ENCODE results near the gene GSAP. TPM values are rescaled to one million over a fixed set of nuclear protein-coding genes. Genes with fewer than 3 reads are reported as not detected.
"Not testable (repeated sequence)": the region's sequence is repeated elsewhere in the genome, so short reads cannot be mapped to it uniquely, and the experiment has no call there.

GSAP gene
- polyA plus RNA-seq, 6 donors from 2014 or later, result 37.6 to 102 (median 43.5) TPM

GRCh38 chr7:77337456-77337990 lies 78.6 kb downstream of the GSAP start:
- no peak for ATAC-seq (ENCODE audit: low read depth in 2 of 2)
- Mint-ChIP-seq H3K27ac (peak overlapping the region in 5 of 6 donors; percentile 80 to 95 (median 89)), H3K27me3 (no peaks in the 10 kb centered on the region), H3K4me3 (peak overlapping the region in 7 of 8 donors; percentile 49 to 81 (median 61)), H3K36me3 (no peaks in the 10 kb centered on the region), H3K9me3 (peaks cover 0 to 8% (median 0%) of the 10 kb centered on the region in 7 donors), H3K4me1 (peaks cover 17 to 30% (median 19%) of the 10 kb centered on the region in 3 donors)
- DNase-seq, result no peak

GRCh38 chr7:77335581-77335980 lies 80.6 kb downstream of the GSAP start:
- H3K27ac Mint-ChIP-seq, result peak overlapping the region in 3 of 6 donors; percentile 34 to 81 (median 58)
- peaks cover 30 to 41% (median 32%) of the 10 kb centered on the region in 3 donors for H3K4me1 Mint-ChIP-seq
- DNase-seq (no peak), ATAC-seq (ENCODE audit: low read depth in 2 of 2) (no peak)
- peaks cover 0 to 3% (median 0%) of the 10 kb centered on the region in 7 donors for H3K9me3 Mint-ChIP-seq
- H3K36me3 Mint-ChIP-seq, result no peaks in the 10 kb centered on the region
- no peaks in the 10 kb centered on the region for H3K27me3 Mint-ChIP-seq
- H3K4me3 Mint-ChIP-seq, result no peak overlapping the region

- DNase-seq; H3K4me3 Mint-ChIP-seq; H3K27me3 Mint-ChIP-seq; H3K27ac Mint-ChIP-seq; H3K9me3 Mint-ChIP-seq; ATAC-seq (ENCODE audit: low read depth in 2 of 2): not testable (repeated sequence)
- H3K4me1 Mint-ChIP-seq, result peaks cover 42 to 46% (median 44%) of the 10 kb centered on the region in 3 donors
- H3K36me3 Mint-ChIP-seq, result peaks cover 8 to 10% of the 10 kb centered on the region in 2 donors
Observed at GRCh38 chr7:77334039-77334438, 82.1 kb downstream of the GSAP start.

- DNase-seq (peak; percentile 53), ATAC-seq (ENCODE audit: low read depth in 2 of 2) (peak; percentile 61 to 67)
- Mint-ChIP-seq H3K4me1 (peaks cover 40 to 63% (median 49%) of the 10 kb centered on the region in 3 donors), H3K27ac (peak overlapping the region in 5 of 6 donors; percentile 64 to 80 (median 78)), H3K4me3 (peak overlapping the region in 5 of 8 donors; percentile 9 to 59 (median 51)), H3K27me3 (no peaks in the 10 kb centered on the region), H3K9me3 (no peaks in the 10 kb centered on the region), H3K36me3 (peaks cover 10 to 16% of the 10 kb centered on the region in 2 donors)
Observed at GRCh38 chr7:77331938-77332695, 84.0 kb downstream of the GSAP start.

GRCh38 chr7:77330169-77330882 lies 85.8 kb downstream of the GSAP start:
- peak; percentile 96 to 98 for ATAC-seq (ENCODE audit: low read depth in 2 of 2)
- H3K4me1 Mint-ChIP-seq, result peaks cover 33 to 56% (median 41%) of the 10 kb centered on the region in 3 donors

GRCh38 chr7:77329466-77330168 lies 86.5 kb downstream of the GSAP start:
- Mint-ChIP-seq H3K27ac (peak overlapping the region in 5 of 6 donors; percentile 7 to 94 (median 82)), H3K4me1 (peaks cover 33 to 52% (median 41%) of the 10 kb centered on the region in 3 donors), H3K9me3 (no peaks in the 10 kb centered on the region), H3K27me3 (no peaks in the 10 kb centered on the region), H3K36me3 (peaks cover 10 to 16% of the 10 kb centered on the region in 2 donors), H3K4me3 (peak overlapping the region in 7 of 8 donors; percentile 27 to 86 (median 65))
- DNase-seq, result no peak
- no peak for ATAC-seq (ENCODE audit: low read depth in 2 of 2)

More at GRCh38 chr7:77330169-77330882, 85.8 kb downstream of the GSAP start:
- Mint-ChIP-seq H3K27ac (peak overlapping the region; percentile 70 to 94 (median 86)), H3K27me3 (no peaks in the 10 kb centered on the region), H3K36me3 (peaks cover 10 to 16% of the 10 kb centered on the region in 2 donors), H3K9me3 (no peaks in the 10 kb centered on the region), H3K4me3 (peak overlapping the region; percentile 27 to 86 (median 62))
- DNase-seq, result peak; percentile 78

GRCh38 chr7:77328669-77329068 lies 87.5 kb downstream of the GSAP start:
- Mint-ChIP-seq H3K27me3 (no peaks in the 10 kb centered on the region), H3K4me3 (no peak overlapping the region), H3K4me1 (peaks cover 33 to 52% (median 41%) of the 10 kb centered on the region in 3 donors), H3K27ac (peak overlapping the region in 2 of 6 donors; percentile 24 to 82), H3K36me3 (peaks cover 16 to 22% of the 10 kb centered on the region in 2 donors), H3K9me3 (no peaks in the 10 kb centered on the region)
- ATAC-seq (ENCODE audit: low read depth in 2 of 2), result no peak
- DNase-seq, result no peak

GRCh38 chr7:77327932-77328628 lies 88.1 kb downstream of the GSAP start:
- H3K4me1 Mint-ChIP-seq, result peaks cover 33 to 52% (median 41%) of the 10 kb centered on the region in 3 donors
- H3K27ac Mint-ChIP-seq, result peak overlapping the region in 3 of 6 donors; percentile 22 to 82 (median 24)
- H3K36me3 Mint-ChIP-seq, result peaks cover 16 to 22% of the 10 kb centered on the region in 2 donors
- DNase-seq, result no peak
- no peaks in the 10 kb centered on the region for H3K9me3 Mint-ChIP-seq
- peak overlapping the region in 1 of 8 donors; percentile 18 for H3K4me3 Mint-ChIP-seq
- ATAC-seq (ENCODE audit: low read depth in 2 of 2), result no peak
- no peaks in the 10 kb centered on the region for H3K27me3 Mint-ChIP-seq

GRCh38 chr7:77327067-77327931 lies 88.8 kb downstream of the GSAP start:
- Mint-ChIP-seq H3K27me3 (no peaks in the 10 kb centered on the region), H3K36me3 (peaks cover 18 to 22% of the 10 kb centered on the region in 2 donors), H3K9me3 (no peaks in the 10 kb centered on the region), H3K4me3 (no peak overlapping the region), H3K27ac (peak overlapping the region in 2 of 6 donors; percentile 2 to 82), H3K4me1 (peaks cover 33 to 52% (median 41%) of the 10 kb centered on the region in 3 donors)
- ATAC-seq (ENCODE audit: low read depth in 2 of 2) (no peak), DNase-seq (no peak)

- no peaks in the 10 kb centered on the region for H3K27me3 Mint-ChIP-seq
- H3K36me3 Mint-ChIP-seq, result peaks cover 22 to 25% of the 10 kb centered on the region in 2 donors
- peaks cover 25 to 42% (median 32%) of the 10 kb centered on the region in 3 donors for H3K4me1 Mint-ChIP-seq
- H3K9me3 Mint-ChIP-seq, result no peaks in the 10 kb centered on the region
- DNase-seq (no peak), ATAC-seq (ENCODE audit: low read depth in 2 of 2) (no peak)
- H3K4me3 Mint-ChIP-seq, result no peak overlapping the region
- no peak overlapping the region for H3K27ac Mint-ChIP-seq
Observed at GRCh38 chr7:77326131-77326530, 90.0 kb downstream of the GSAP start.

- DNase-seq (no peak), ATAC-seq (ENCODE audit: low read depth in 2 of 2) (no peak)
- H3K36me3 Mint-ChIP-seq, result peaks cover 44 to 59% of the 10 kb centered on the region in 2 donors
- H3K4me3 Mint-ChIP-seq, result no peak overlapping the region
- H3K4me1 Mint-ChIP-seq, result peaks cover 6 to 8% (median 6%) of the 10 kb centered on the region in 3 donors
- H3K27ac Mint-ChIP-seq, result peak overlapping the region in 2 of 6 donors; percentile 37 to 53
- H3K9me3 Mint-ChIP-seq, result peaks cover 0 to 5% (median 0%) of the 10 kb centered on the region in 7 donors
- no peaks in the 10 kb centered on the region for H3K27me3 Mint-ChIP-seq
Observed at GRCh38 chr7:77321300-77321699, 94.8 kb downstream of the GSAP start.
